Raji (cell line): ENCODE measurements around the gene ANKH.

ENCODE experiments used
- POLR2A ChIP-seq: IDR thresholded peaks from 2 replicates; pipeline ENCODE4 v1.6.1; 2011; ENCODE audit warnings: low read depth, low read length, control low read depth; ENCODE audit not compliant: insufficient read depth

Gene ANKH

DNA sequence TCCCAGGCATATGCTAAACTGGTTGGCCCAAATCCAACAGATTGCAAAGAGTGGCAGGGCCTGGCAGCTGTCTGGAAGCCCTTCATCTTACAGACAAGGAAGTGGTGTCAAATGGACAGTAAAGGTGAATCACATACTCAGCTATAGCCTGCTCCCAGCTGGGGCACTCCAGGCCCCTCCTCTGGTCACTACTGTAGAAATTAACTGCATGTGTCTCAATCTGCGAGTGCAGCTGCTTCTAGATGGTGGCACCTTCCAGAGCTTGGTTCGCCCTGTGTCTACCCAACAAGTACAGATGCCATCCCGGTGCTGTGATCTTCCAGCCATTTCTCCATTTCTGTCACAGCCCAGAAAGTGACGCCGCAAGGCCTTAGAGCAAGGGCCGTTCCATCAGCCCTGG lies 156.9 kb downstream of the ANKH start:
- no peak for TF ChIP-seq POLR2A

DNA sequence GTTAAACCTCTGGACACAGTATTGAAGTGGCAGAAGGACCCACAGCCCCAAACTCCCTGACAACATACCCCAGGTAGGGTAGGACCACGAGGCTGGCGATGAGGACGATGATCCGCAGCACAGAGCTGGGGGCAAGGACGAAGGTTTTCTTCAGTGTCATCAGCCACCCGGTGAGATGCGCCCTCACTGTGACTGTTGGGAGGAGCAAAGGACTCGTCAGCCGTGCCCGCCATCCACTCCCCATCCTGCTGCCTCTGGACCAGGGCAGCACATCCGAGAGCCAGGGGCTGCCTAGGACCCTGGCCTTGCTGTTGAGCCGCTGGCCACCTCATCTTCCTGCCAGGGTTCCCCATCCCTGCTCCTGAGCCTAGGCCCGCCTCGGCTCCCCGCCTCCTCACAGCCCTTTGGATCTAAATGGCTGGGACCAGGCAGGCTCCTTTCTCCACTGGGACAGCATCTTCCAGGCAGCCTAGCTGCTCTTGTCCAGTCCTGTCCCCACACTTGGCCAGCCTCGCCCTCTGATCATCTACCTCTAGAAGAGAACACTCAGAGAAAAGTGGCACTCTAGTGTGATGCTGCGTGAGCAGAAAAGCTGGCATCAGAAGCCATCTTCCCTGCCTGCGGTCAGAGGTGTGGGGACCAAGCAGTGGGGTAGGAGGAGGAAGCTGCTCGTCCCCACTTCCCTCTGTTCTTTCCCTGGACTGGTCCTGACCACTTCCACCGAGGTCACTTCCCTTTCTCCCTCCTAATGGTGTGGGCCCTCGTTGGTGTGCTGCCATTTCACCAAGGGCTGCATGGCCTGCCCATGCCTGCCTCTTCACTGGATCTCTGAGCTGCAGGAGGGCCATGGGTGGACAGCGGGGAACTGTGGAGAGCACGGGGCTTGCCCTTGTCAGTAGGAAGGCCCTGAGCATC lies 157.8 kb downstream of the ANKH start:
- TF ChIP-seq POLR2A: no peak

DNA sequence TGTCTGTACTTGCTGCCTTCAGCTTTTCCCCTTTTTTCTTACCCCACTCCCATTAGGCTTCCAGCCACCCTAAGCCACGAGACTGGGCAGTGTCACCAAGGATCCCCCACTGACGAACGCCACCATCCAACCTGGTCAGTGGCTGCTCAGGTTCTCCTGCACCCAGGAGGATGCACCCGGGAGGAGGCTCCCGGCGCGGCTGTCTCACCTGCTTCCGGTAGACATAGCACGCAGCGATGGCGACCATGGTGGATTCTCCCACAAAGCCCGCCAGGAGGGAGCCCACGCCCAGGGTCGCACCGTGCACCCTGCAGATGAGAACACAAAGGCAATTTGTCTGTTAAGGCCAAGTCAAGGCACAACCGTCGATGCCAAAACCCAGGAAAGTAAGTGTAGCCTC lies 158.9 kb downstream of the ANKH start:
- TF ChIP-seq POLR2A: no peak

DNA sequence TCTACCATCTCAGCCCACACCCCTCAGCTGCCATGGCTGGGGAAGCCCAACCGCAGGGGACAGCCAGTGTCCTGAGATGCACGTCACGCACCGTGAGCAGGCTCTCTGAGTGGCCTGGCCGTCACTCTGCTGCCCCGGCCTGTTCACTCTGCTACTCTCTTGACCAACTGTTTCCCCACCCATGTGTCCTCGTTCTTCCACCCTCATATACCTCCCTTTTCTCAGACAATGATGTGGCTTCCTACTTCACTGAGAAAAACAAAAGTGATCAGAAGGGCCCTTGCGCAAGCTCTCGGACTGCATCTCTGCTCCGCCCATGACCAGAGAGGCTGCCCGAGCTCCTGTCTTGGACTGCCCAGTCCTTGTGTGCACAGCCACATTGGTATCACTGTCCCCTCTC lies 159.4 kb downstream of the ANKH start:
- TF ChIP-seq POLR2A: no peak

DNA sequence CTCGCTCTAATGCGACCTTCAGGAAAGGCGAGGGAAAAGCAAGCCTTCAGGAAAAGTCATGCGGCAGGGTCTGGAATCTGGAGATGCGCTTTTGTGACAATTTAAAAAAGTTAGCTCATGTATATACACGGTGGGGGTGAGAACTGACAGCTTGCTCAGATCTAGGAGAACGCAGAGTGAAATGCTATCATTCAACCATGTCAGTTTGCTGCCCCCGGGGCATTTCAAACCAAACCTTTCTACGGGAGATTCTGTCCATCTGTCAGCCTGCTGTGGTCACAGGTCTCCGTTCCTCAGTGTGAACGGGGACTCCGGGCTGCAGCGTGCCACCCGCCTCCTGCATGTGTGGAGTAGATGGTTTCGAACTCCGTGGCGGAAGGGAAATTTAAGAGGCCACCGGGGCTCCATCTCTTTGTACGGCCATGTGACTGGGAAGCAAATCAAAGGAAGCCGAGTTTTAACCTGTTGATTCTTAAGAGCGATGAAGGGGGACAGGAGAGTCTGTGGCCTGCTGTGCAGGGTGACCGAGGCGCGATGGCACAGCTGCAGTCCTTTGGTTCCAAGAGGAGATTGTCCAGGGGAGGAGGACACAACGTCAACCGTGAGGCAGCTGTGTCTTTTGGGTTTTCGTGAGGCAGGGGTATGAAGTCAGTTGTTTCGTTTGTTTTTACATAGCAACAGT lies 161.1 kb downstream of the ANKH start:
- no peak for TF ChIP-seq POLR2A

DNA sequence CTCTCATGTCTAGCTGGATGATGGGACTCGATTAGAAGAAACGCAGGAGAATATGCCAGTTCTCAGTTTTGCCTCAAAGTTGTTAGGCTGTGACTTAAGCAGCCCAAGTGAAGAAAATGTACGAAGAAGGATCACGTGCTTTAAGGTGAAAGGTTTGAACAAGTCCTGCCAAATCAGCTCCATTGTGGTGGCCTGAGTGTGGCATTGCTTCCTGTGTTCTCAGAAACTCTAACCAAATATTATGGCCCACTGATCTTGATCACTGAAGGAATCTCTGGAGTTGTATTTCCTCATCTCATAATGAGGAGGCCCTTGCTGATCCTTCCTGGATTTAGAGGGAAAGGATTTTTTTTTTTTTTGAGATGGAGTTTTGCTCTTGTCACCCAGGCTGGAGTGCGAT lies 163.0 kb downstream of the ANKH start:
- TF ChIP-seq POLR2A: no peak

DNA sequence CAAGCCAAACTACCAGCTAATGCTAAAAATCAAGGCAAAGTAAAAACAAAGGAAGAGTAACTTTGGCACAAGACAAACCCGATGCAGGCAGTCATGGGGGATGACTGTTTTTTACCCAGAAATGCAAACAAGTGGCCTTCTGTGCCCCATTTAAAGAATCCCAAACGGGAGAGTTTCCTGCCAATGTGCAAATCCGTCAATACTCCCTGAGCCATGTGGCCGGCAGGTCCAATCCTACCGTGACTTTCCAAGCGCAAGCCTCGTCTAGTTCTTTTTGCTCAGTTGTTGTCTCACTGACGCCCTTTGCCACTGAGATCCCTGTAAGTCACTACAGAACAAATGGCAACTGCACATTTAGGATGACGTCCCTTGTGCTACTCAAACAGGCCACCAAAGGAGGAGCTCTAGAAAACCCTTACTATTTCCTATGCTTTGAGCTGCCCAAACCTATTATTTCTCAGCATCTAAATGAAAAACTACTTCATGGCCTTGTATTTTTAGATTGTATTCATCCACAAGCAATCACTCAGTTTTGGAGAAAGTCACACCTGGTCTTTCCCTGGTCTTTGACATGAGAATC lies 163.7 kb downstream of the ANKH start:
- TF ChIP-seq POLR2A: no peak

DNA sequence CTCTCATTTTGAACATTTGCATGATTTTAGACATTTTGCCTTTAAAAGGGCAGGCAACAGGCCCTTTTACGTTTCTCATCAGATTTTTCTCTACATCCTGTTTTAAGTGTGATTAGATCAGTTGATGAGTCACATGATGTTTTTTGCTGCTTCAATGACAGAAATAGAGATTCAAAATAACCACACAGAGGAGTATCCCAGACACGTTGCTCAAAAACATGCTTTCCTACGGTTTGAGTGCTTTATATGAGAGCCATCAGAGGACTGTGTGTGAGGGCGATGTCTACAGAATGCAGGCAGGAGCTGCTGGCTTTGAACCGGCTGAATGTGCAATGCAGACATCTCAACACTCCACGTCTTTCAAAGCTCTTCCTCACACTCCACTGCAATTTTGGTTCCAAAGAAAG lies 165.0 kb downstream of the ANKH start:
- TF ChIP-seq POLR2A: no peak

DNA sequence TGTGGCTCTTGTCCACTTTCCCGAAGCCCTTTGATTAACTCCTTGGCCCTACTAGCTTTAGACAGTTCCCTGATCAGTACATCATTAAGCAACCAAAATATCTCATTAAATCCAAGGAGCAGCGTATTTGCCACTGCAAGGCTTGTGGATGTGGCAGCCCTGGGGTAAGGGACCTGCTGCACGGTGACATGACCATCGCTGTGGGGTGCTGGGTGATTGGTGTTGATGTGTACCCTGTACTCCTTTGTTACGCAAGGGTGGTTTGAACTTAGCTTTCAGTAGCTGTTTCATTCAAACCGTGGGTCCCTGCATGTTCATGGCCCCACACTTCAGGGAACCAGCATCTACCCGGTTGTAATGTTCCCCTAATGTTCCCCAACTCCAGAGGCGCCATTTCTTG lies 166.0 kb downstream of the ANKH start:
- TF ChIP-seq POLR2A: no peak

DNA sequence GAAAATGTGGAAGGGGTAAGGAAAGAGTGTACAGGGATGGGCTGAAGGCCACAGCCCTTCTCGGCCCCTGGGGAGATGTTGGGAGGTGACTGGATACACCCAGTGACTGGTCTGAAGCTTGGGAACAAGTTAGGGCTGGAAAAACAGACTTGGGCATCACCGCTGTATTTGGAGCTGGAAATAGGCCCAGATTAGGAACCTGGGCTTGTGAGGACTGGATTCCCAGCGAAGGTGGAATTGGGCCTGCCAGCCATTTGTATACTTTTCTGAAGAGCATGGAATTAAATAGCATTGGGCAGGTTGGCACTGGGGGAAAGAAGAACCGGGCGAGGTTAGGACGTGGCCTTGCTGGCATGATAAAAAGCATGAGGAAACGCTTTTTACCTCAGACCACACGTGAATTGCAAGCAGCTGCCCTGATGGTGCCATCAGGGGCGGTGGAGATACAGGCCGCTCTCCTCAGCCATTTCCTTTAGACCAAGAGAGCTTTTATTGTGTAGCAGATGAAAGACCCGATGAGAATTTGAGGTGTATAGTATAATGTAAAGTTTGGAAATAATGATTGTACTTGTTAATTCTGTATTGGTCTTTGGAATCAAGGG lies 169.2 kb downstream of the ANKH start:
- TF ChIP-seq POLR2A: no peak

DNA sequence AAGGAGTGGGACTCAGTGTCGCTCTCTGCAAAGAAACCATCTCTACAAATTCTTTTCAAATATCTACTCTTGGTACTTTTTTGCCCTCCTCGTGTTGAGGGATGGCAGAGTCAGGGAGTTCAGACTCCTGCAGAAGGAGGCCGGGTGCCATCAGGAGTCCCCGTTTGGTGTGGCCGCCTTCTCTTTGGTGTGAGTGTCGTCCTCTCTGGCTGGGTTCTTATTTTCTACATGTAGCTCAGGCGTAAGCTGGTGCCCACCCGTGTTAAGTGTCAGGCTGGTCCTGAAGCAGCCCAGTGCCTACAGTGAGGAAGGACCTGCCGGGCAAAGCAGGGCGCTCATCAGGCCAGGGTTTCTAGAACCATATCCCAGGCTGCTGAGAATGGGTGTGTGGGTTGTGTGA lies 170.0 kb downstream of the ANKH start:
- no peak for TF ChIP-seq POLR2A

DNA sequence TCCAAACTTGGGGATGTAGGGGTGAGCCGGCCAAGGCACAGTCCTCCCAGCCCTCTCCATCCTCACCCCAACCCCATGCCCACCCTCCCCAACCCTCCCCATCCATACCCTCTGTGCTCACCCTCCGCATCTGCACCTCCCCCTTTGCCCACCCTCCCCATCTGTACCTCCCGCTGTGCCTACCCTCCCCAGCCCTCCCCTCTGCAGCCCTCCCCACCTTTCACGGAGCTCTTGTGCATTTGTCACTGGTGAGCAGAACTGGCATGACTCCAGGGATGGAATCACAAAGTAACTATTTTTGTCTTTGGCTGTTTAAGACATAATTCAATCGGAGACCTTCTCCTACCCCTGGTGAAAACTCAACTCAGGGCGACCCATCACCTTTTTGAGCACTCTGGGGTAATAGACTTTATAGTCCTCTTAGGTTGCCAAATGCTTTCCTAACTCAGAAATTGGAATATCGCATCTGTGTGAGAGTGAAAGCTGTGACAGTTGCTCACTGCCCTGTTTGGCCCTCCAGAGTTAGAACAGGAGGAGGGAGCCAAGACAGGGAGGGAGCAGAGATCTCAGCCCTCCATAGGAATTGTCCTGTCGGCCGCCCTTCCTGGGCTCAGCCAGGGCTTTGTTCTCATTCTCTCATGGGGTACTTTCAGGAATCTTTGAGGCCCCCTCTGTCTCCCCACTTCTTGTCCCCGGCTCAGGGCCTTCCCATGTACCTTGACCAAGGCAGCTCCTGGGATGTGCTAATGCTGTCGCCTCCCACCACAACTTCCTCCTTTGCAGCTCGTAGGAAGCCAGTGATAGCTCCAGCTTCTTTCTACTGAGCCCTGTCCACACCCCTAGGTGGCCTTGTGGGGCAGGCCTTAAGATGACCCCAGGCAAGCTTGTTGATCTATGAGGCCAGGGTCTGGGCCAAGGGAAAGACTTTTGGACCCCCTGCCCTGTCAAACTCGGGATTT lies 170.8 kb downstream of the ANKH start:
- no peak for TF ChIP-seq POLR2A

DNA sequence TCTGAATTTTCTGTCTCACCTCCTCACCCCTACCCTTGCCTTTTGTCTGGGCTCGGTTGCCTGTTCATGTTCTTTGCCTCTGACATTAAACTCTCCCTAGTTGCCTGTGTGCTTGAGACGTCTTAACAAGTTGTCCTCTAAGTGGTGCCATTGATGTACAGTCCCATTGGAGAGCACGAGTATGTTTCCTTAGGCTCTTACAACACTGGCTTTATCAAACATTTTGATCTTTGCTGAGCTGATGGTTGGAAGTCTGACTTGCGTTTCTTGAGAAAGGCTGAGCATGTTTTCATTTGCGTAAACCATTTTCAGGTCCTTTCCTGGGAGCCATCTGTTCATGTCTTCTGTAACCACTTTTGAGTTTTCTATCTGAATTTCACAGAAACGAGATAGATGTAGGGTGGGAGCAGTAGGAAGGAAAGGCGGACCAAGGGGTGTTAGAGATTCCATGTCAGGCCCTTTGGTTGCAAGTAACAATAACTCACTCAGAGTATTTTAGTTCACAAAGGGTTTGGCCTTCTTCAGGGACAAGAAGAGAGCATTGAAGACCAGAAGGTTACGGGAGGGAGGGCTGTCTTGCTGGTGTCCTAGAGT lies 171.7 kb downstream of the ANKH start:
- TF ChIP-seq POLR2A: no peak

DNA sequence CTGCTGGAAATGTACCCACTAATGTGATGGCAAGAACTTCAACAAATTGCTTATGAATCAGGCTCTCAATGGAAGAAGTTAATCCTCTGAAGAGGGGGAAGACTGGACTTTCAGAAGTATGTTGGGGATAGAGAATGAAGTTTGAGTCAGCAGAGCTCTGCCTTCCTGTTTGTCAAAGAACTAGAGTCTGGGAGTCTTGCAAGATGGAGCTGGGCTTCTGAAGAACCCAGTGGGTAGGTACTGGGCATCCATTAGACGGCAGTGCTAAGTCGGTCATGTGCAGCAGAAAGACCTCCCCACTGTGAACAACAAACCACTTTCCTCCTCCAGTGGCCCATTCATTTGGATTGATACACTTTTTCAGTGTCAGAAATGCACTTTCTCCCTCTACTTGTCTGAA lies 172.4 kb downstream of the ANKH start:
- no peak for TF ChIP-seq POLR2A
